Peyer's patch (tissue), 4 donors: ENCODE measurements around the gene EIF3I.

Source experiments
- POLR2A ChIP-seq, 2 donors: fragments of 450-650 bp; IDR thresholded peaks; one replicate each; pipeline ENCODE4 v1.5.1; 2017; ENCODE audit warnings: antibody characterized with exemption in 2 of 2, mild to moderate bottlenecking in 2 of 2, moderate library complexity in 2 of 2
- TF ChIP-seq, protein P1 (sequence below), 6 experiments: fragments of 450-650 bp in 4 of 6; fragments of 200-600 bp in 2 of 6; sonication (generic) in 1 of 6; IDR thresholded peaks; one replicate each; pipeline ENCODE4 v1.5.1; 2017 to 2019; ENCODE audit warnings: antibody characterized with exemption in 6 of 6, mild to moderate bottlenecking in 3 of 6, moderate library complexity in 1 of 6

DNA sequence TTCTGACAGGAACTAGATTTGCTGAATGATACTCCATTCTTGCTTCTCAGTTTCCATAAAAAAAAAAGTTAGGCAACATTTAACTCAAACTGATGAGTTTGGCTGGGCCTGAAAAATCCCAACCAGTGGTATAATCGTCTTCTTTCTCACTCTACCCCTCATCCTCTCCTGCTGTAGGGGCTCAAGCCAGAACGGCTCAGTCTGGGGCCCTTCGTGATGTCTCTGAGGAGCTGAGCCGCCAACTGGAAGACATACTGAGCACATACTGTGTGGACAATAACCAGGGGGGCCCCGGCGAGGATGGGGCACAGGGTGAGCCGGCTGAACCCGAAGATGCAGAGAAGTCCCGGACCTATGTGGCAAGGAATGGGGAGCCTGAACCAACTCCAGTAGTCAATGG, 41.1 kb upstream of the EIF3I start:
- TF ChIP-seq, protein P1, sequence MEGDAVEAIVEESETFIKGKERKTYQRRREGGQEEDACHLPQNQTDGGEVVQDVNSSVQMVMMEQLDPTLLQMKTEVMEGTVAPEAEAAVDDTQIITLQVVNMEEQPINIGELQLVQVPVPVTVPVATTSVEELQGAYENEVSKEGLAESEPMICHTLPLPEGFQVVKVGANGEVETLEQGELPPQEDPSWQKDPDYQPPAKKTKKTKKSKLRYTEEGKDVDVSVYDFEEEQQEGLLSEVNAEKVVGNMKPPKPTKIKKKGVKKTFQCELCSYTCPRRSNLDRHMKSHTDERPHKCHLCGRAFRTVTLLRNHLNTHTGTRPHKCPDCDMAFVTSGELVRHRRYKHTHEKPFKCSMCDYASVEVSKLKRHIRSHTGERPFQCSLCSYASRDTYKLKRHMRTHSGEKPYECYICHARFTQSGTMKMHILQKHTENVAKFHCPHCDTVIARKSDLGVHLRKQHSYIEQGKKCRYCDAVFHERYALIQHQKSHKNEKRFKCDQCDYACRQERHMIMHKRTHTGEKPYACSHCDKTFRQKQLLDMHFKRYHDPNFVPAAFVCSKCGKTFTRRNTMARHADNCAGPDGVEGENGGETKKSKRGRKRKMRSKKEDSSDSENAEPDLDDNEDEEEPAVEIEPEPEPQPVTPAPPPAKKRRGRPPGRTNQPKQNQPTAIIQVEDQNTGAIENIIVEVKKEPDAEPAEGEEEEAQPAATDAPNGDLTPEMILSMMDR (IDR thresholded peaks at IDR 0.05), result no peak
- TF ChIP-seq POLR2A (IDR thresholded peaks at IDR 0.05), result no peak
